Adipocyte (in vitro differentiated cells): ENCODE measurements around the gene CLHC1.
A peak's percentile ranks its signal among the peaks of the same experiment; 100 is the strongest.
"Not testable (repeated sequence)": the region's sequence is repeated elsewhere in the genome, so short reads cannot be mapped to it uniquely, and the experiment has no call there.

Source experiments
- DNase-seq: peaks from one replicate; pipeline ENCODE4 v3.0.0-alpha.2; 2015; ENCODE audit warnings: low read depth
- H3K27me3 ChIP-seq: replicated peaks from 2 replicates; pipeline ENCODE4 v1.7.0; 2013; ENCODE audit warnings: mild to moderate bottlenecking, low read length, moderate library complexity; ENCODE audit not compliant: control insufficient read depth, insufficient read depth
- H3K36me3 ChIP-seq: 2 replicates; pipeline ENCODE4 v1.7.0; 2013; ENCODE audit warnings: low read length, mild to moderate bottlenecking, moderate library complexity; ENCODE audit not compliant: control insufficient read depth, insufficient read depth, severe bottlenecking
- H3K4me1 ChIP-seq: 2 replicates; pipeline ENCODE4 v1.7.0; 2013; ENCODE audit warnings: mild to moderate bottlenecking, low read length, moderate library complexity; ENCODE audit not compliant: control insufficient read depth, insufficient read depth
- H3K4me3 ChIP-seq: 2 replicates; pipeline ENCODE4 v1.7.0; 2013; ENCODE audit warnings: mild to moderate bottlenecking, low read length, moderate library complexity
- H3K9ac ChIP-seq: 2 replicates; pipeline ENCODE4 v1.7.0; 2013; ENCODE audit warnings: mild to moderate bottlenecking, low read length, moderate library complexity
- H3K9me3 ChIP-seq: 2 replicates; pipeline ENCODE4 v1.7.0; 2013; ENCODE audit warnings: mild to moderate bottlenecking, low read length, moderate library complexity; ENCODE audit not compliant: control insufficient read depth

Gene CLHC1

DNA sequence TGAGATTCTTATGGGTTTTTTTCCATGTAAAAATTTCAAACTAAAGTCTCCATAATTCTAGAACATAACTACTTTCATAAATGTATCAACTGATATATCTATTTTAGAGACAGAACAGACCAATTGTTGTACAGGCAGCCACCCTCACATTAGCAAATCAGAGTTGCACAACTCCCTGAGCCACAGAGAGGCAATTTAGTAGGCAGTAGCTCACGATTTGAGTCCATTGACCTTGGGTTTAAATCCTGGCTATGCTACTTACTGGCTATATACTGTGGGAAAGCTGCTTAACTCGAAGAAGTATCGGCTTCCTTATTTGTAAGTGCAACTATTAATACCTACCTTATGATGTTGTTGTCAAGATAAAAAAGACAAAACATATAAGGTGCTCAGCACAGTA, 20.7 kb upstream of the CLHC1 start:
- no peak for DNase-seq
- no peak overlapping the region for H3K4me3 ChIP-seq
- no peaks in the 10 kb centered on the region for H3K9me3 ChIP-seq
- H3K4me1 ChIP-seq, result peaks cover 3% of the 10 kb centered on the region
- no peaks in the 10 kb centered on the region for H3K27me3 ChIP-seq
- peaks cover 80% of the 10 kb centered on the region for H3K36me3 ChIP-seq
- no peak overlapping the region for H3K9ac ChIP-seq

DNA sequence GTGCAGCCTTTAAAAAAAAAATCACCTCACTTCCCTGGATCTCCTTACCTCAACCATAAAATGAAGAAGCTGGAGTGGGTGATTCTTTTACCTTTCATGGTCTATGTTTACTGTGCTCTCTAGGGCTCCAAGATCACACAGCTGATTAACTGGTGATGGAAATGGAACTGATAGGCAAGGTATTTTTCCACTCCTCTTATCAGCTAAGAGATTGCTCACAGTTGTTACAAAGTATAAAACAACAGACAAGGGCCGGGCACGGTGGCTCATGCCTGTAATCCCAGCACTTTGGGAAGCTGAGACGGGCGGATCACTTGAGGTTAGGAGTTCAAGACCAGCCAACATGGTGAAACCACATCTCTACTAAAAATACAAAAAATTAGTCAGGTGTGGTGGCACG, 14.9 kb upstream of the CLHC1 start:
- H3K27me3 ChIP-seq, result no peaks in the 10 kb centered on the region
- DNase-seq, result no peak
- H3K9ac ChIP-seq, result no peak overlapping the region
- no peaks in the 10 kb centered on the region for H3K9me3 ChIP-seq
- H3K4me3 ChIP-seq, result no peak overlapping the region
- H3K4me1 ChIP-seq, result no peaks in the 10 kb centered on the region
- H3K36me3 ChIP-seq, result peaks cover 90% of the 10 kb centered on the region

DNA sequence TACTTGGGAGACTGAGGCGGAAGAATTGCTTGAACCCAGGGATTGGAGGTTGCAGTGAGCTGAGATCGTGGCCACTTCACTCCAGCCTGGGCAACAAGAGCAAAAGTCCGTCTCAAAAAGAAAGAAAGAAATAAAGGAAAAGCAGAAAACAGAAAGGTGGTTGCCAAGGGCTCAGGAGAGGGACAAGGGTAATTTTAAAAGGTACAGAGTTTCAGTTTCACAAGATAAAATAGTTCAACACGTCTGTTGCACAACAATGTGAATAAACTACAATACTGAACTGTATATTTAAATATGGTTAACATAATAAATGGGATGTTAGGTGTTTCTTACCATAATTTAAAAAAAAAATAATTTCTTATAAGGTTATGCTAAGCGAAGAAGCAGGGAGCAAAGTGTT, 13.3 kb upstream of the CLHC1 start:
- DNase-seq, result no peak
- H3K36me3 ChIP-seq, result peaks cover 80% of the 10 kb centered on the region

DNA sequence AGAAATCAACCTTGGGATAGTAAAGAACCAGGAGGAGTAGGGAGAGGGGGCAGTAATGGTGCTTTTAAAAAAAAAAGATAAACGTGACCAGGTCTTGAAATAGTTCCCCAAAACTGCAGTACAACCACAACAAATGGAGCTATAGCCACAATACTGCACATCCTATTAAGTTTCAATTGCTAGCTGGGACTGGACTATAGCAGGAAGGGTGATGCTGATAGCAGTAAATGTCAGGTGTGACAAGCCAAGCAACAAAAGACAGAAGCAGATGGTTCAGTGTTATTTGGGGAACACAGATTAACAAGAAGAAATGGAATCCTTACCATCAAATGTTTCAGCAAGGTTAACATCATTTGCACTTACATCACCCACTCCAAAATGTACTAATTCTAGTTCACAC, 10.5 kb upstream of the CLHC1 start:
- H3K9ac ChIP-seq, result no peak overlapping the region
- DNase-seq, result no peak
- no peaks in the 10 kb centered on the region for H3K9me3 ChIP-seq
- H3K4me3 ChIP-seq, result no peak overlapping the region
- no peaks in the 10 kb centered on the region for H3K4me1 ChIP-seq
- peaks cover 72% of the 10 kb centered on the region for H3K36me3 ChIP-seq
- H3K27me3 ChIP-seq, result no peaks in the 10 kb centered on the region

More for the DNA sequence above, 13.3 kb upstream of the CLHC1 start:
- Histone ChIP-seq H3K4me3 (no peak overlapping the region), H3K9me3 (no peaks in the 10 kb centered on the region), H3K9ac (no peak overlapping the region), H3K27me3 (no peaks in the 10 kb centered on the region), H3K4me1 (no peaks in the 10 kb centered on the region)

DNA sequence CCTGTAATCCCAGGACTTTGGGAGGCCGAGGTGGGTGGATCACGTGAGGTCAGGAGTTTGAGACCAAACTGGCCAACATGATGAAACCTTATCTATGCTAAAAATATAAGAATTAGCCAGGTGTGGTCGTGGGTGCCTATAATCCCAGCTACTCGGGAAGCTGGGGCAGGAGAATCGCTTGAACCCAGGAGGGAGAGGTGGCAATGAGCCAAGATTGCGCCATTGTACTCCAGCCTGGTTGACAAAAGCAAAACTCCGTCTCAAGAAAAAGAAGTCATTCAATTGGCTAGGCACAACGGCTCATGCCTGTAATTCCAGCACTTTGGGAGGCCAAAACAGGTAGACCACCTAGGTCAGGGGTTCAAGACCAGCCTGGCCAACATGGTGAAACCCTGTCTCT, 9.5 kb upstream of the CLHC1 start:
- H3K36me3 ChIP-seq, result peaks cover 69% of the 10 kb centered on the region
- not testable (repeated sequence) for H3K9me3 ChIP-seq, H3K27me3 ChIP-seq, H3K9ac ChIP-seq, H3K4me3 ChIP-seq, DNase-seq, H3K4me1 ChIP-seq

DNA sequence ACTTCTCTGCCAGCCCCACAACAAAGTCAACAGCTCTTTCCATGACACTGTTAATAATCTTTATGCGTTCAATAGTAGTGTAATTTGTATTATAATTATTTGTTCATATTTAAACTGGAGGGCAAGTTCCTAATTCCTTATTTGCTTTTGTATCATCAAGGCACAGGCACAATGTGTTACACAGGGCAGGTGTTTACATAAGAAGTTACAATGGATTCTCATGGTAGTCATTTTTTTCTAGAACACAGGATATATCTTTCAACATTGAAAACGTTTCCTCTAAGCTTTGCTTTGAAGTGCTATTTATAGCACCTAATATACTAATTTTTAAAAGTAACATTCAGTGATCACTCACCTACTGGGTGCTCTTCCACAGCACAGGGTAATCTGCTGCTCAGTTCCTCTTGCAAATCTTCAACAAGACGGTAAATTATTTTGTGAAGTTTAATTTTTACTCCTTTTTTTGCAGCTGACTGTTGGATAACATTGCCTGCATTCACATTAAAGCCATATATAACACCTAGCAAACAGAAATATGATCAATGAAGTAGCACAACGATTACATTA, 7.6 kb upstream of the CLHC1 start:
- H3K27me3 ChIP-seq, result no peaks in the 10 kb centered on the region
- H3K4me1 ChIP-seq, result peaks cover 6% of the 10 kb centered on the region
- H3K9ac ChIP-seq, result no peak overlapping the region
- H3K9me3 ChIP-seq, result no peaks in the 10 kb centered on the region
- no peak overlapping the region for H3K4me3 ChIP-seq
- H3K36me3 ChIP-seq, result peaks cover 70% of the 10 kb centered on the region
- no peak for DNase-seq

DNA sequence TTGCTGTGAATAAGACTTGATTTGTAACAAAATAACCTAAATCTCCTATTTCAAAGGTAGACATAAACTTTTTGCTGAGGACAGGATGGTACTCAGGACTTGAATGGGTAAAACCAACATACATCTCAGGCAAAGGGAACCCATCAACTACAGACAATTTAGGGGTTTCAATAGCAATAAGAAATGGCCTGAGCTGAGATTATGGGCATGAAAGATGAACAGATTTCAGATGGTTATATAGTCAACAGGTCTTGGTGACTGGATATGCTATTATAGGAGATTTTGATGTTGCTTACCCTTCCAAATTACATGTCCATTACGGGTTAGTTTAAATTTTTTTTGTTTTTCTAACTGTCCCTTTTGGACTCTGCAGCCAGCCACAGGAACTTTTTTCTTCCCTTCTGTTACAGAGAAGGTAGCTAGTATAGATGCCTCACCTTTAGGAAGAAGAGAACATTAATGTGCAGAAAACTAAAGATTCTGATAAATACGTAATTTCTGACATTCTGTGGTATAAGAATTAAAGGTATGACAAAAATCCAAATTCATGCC, 5.0 kb upstream of the CLHC1 start:
- no peak for DNase-seq
- H3K27me3 ChIP-seq, result no peaks in the 10 kb centered on the region
- H3K4me1 ChIP-seq, result peaks cover 20% of the 10 kb centered on the region
- no peaks in the 10 kb centered on the region for H3K9me3 ChIP-seq
- H3K9ac ChIP-seq, result no peak overlapping the region
- H3K4me3 ChIP-seq, result no peak overlapping the region
- peaks cover 55% of the 10 kb centered on the region for H3K36me3 ChIP-seq

DNA sequence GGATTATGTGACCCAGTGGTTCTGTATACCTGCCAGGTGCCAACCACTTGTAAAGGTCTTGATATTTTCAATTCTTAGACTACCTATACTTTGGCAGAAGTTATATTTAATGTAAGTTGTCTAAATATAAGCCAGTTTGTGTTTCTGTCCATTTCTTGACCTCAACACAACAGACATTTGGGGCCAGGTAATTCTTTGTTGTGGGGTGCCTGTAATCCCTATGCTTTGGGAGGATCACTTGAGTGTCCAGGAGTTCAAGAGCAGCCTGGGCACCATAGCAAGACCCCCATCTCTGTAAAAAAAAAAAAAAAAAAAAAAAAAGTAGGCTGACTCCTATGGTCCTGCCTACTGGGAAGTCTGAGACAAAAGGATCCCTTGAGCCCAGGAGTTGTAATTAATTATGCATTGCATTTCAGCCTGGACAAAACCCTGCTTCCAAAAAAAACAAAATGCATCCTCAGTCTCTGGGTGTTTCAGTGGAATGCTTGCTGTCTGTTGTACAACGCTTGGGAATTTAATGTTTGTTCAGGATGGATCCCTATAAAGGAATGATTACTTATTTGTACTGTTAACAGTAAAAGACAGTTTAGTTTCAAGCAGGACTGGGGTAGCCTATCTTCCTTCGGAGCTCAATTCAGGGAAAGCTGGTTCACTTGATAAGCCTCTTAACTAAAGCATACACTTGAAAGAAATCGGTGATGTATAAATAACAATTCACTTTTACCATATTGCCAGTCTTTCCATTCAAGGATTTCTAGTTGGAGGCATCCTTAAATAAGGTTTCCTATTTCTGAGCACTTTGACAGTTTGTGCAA, 3.8 kb upstream of the CLHC1 start:
- Histone ChIP-seq H3K4me1 (peaks cover 25% of the 10 kb centered on the region), H3K4me3 (no peak overlapping the region), H3K36me3 (peaks cover 51% of the 10 kb centered on the region), H3K9ac (no peak overlapping the region), H3K27me3 (no peaks in the 10 kb centered on the region), H3K9me3 (no peaks in the 10 kb centered on the region)
- DNase-seq, result no peak

DNA sequence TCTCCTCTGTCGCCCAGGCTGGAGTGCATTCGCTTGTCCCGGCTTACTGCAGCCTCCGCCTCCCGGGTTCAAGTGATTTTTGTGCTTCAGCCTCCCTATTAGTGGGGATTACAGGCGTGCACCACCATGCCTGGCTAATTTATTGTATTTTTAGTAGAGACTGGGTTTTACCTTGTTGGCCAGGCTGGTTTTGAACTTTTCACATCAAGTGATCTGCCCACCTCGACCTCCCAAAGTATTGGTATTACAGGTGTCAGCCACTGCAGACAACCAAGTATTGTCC, 1.5 kb upstream of the CLHC1 start:
- DNase-seq, result no peak
- peaks cover 25% of the 10 kb centered on the region for H3K4me1 ChIP-seq
- peak overlapping the region; percentile 100 for H3K4me3 ChIP-seq
- H3K27me3 ChIP-seq, result no peaks in the 10 kb centered on the region
- peak overlapping the region; percentile 100 for H3K9ac ChIP-seq
- H3K9me3 ChIP-seq, result no peaks in the 10 kb centered on the region
- H3K36me3 ChIP-seq, result peaks cover 38% of the 10 kb centered on the region

DNA sequence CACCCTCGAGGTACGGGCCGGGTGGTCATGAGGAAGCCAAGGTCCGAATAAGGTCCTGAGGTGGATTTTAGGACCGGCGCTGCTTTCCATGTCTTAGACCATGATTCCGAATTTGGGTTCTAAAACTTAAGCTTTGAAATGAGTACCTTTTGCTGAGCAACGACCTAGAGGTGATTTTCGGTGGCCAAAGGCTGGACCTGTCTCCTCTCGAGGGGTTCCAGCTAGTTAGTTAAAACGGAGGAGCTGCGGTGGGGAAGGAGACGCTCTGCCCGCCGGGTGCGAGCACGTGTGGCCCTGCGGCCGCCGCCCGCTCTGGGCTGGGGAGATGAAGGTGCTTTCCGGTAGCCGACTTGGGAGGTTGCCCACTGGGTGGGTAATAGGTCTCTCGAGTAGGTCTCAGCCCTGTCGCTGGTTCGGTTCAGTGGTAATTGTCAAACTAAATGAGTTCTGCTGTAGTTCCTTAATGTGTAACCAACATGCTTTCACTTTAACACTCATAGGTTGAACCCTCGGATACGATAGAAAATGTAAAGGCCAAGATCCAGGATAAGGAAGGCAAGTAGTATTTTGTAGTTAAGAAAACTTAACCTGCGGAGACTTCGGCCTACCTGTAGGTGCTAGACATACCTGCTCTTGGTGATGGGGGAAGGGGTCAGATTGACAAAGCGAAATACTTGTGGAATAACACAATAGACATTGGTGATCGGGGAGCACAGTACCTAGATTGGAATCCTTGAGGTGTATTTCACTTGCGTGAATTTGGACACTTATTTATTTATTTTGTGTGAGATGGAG, 967 bp upstream of the CLHC1 start:
- H3K4me1 ChIP-seq, result peaks cover 25% of the 10 kb centered on the region
- H3K4me3 ChIP-seq, result peak overlapping the region; percentile 100
- no peaks in the 10 kb centered on the region for H3K27me3 ChIP-seq
- peak overlapping the region; percentile 100 for H3K9ac ChIP-seq
- DNase-seq, result peak; percentile 62
- no peaks in the 10 kb centered on the region for H3K9me3 ChIP-seq
- H3K36me3 ChIP-seq, result peaks cover 36% of the 10 kb centered on the region

DNA sequence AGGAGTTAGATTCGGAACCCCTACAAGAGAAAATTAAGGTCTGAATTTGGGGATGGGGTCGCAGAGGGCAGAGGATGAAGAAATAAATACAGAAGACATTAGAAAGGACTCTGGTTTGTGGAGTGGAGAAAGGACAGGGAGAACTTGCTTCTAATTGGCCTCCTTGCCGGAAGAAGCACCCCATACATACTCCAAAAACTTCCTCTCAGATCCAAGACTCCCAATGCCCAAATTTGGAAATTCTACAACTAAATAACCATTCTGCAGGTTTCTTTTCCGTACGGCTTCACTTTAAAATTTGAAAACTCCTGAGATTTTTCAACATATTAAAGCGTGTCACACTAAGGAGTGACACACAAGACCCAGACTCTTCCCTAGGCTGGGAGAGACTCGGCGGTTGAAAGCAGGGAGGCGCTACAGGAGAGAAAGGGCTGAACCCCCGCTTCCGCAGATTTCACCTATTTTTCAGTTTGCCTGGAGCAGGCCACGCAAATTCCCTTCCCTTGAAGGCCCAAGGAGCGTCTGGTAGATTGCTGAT, 478 bp downstream of the CLHC1 start:
- peak overlapping the region; percentile 100 for H3K9ac ChIP-seq
- DNase-seq, result peak; percentile 67
- peak overlapping the region; percentile 100 for H3K4me3 ChIP-seq
- peaks cover 25% of the 10 kb centered on the region for H3K4me1 ChIP-seq
- peaks cover 29% of the 10 kb centered on the region for H3K36me3 ChIP-seq
- no peaks in the 10 kb centered on the region for H3K27me3 ChIP-seq
- H3K9me3 ChIP-seq, result no peaks in the 10 kb centered on the region
